Measurements from ENCODE around the gene GINM1.

The GINM1 gene

GRCh38 chr6:149565527-149566409 is at the start of gene GINM1:
Gene GINM1 (plus strand): TSS chr6:149566375. CDS start chr6:149566415, 40 bp downstream.
- DNase-seq = peak; percentile 81

GRCh38 chr6:149529650-149530049 is 36.5 kb upstream of the GINM1 start:
- no peak for DNase-seq

DNA sequence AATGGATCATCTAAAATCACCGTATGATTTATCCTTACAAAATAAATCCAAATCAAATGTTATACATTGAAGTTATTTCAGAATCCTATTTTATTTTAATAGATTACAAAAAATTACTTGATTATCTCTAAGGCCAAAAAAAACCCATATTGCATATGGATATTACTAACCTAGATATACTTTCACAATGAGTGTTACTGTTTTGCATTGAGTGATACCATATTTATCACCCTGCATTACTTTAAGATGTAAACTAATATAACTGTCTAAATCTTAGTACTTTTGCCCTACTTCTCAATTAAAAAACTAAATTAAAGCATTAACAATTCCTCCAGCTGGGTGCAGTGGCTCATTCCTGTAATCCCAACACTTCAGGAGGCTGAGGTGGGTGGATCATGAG is 31.4 kb upstream of the GINM1 start:
- DNase-seq = no peak

- DNase-seq = no peak
These were observed 25.0 kb upstream of the GINM1 start for GRCh38 chr6:149541139-149541538.

GRCh38 chr6:149544646-149545257 is 21.4 kb upstream of the GINM1 start:
- no peak for DNase-seq

GRCh38 chr6:149545258-149545753 is 20.9 kb upstream of the GINM1 start:
- no peak for DNase-seq

DNA sequence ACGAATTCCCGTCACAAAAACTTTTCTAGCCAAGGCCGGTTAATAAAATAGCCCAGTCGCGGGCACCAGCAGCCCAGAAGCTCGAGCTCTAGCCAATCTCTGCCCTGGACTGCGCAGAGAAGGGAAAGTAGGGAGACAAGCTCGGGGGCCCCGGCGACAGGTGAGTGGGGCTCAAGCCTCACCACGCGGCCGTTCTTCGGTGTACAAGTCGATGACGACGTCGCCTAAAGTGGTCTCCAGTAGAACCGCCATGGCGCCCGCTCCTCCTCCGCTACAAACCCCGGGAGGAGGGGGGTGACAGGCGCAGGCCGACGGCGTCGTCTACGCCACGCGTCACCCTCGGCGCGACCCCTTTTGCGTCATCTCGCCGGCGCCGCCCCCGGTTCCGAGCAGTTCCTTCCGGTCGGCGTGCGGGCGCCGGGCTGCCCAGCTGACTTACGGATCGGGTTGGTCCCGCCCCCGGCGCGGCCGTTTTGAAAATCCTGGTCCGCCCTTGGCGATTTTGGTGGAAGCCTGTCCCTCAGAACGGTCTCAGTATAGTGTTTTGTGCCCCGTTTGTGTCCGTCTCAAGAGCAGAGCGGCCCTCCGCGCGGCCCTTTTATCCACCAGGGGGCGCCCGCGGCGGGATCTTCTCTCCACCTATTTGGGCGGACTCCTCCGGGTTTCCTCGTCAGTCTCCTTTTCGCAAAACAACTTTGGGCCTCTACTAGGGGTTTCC is 20.3 kb upstream of the GINM1 start, which contains the start of gene PPIL4:
Gene PPIL4, minus strand, starts transcription at position 290 of the 718 bp plus-strand sequence. Its CDS starts 38 bp downstream, at position 252.
- peak; percentile 99 for DNase-seq

DNA sequence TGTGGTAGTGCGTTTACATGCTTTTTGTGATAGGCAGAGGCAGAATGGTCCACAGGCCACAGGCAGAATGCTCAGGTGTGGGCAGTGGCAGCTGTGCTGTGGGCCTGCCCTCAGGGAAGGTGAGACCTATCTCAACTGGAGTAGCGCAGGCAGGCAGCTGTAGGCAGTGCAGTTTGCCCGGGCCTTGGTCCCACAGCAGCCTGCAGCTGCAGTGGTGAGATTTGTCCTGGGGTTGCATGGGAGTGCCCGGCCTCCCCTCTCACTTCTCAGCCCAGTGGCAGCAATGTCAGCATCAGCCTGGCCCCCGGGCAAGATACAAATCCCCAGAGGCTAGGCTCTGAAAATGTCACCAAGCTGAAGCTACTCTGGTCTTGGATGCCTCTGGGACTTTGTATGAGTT is 14.3 kb upstream of the GINM1 start:
- DNase-seq = no peak

DNA sequence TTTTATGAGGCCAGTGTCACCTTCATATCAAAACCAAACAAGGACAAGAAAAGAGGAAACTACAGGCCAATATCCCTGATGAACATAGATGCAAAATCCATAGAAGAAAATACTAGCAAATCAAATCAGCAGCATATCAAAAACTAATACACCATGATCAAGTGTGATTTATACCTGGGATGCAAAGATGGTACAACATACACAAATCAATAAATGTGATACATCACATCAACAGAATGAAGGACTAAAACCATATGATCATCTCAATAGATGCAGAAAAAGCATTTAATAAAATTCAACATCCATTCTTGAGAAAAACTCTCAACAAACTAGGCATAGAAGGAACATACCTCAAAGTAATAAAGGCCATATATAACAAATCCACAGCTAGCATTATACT is 8.1 kb upstream of the GINM1 start:
- no peak for DNase-seq

DNA sequence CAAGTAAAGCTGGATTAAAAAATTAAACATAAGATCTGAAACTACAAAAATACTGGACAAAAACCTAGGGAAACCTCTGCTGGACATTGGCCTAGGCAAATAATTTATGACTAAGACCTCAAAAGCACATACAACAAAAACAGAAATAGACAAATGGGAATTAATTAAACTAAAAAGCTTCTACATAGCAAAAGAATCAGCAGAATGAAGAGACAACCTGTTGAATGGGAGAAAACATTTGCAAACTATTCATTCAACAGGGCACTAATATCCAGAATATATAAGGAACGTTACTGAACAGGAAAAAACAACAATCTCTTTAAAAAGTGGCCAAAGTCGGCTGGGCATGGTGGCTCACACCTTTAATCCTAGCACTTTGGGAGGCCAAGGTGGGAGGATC is 6.8 kb upstream of the GINM1 start:
- no peak for DNase-seq

DNA sequence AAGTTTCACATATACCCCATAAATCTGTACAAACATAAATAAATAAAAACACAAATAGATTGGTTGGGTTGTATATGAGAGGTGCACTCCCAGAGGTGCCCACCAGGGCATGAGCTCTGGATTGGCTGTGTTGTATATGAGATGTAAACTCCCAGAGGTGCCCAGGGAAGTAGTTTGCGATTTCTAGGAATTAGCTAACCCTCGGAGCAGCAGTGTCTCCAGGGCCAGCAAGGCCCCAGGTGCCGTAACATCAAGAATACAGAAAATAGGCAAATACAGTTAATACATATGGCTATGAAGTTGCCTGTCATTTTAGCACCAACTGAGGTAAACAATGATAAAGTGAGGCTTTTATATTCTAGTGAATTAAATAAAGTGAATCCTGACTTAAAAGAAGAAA is 5.4 kb upstream of the GINM1 start:
- DNase-seq = no peak

DNA sequence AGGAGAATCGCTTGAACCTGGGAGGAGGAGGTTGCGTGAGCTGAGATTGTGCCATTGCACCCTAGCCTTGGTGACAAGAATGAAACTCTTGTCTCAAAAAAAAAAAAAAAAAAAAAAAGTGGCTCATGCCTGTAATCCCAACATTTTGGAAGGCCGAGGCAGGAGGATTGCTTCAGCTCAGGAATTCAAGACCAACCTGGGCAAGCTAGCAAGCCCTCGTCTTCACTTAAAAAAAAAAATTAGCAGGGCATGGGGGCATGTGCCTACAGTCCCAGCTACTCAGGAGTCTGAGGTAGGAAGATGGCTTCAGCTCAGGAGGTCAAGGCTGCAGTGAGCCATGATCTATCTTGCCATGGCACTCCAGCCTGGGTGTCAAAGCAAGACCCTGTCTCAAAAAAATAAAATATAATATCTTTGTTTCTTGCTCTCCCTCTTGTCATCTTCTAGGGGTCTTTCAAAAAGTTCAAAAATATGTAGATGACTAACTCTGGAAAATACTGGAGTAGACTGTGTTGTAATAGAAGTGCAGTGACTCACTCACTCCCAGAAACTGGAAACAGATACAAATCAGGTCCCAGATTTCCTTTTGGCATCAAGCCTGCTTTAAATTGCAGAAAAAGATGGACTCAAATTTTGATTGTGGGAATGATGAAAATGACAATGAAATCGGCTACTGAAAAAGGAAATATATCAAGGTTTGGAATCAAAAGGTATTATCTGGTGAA is 2.8 kb upstream of the GINM1 start:
- DNase-seq = no peak

DNA sequence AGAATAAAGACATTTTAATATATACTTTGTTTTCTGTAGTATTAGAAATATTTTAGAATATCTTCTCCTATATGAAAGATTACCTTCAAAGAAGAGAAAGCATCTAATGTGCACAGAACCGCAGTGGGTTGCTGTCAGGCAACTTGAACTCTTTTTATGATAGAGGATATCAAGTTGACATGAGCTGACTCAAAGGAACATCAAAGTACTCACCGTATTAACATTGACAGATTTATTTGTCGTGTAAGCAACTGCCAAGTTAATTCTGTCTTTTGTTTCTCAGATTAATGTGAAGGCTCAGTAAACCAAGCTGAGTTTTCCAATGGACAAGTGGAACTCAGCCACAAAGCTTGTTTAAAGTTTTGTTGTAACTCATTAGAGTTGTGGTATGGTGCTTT is 2.2 kb upstream of the GINM1 start:
- DNase-seq = no peak

DNA sequence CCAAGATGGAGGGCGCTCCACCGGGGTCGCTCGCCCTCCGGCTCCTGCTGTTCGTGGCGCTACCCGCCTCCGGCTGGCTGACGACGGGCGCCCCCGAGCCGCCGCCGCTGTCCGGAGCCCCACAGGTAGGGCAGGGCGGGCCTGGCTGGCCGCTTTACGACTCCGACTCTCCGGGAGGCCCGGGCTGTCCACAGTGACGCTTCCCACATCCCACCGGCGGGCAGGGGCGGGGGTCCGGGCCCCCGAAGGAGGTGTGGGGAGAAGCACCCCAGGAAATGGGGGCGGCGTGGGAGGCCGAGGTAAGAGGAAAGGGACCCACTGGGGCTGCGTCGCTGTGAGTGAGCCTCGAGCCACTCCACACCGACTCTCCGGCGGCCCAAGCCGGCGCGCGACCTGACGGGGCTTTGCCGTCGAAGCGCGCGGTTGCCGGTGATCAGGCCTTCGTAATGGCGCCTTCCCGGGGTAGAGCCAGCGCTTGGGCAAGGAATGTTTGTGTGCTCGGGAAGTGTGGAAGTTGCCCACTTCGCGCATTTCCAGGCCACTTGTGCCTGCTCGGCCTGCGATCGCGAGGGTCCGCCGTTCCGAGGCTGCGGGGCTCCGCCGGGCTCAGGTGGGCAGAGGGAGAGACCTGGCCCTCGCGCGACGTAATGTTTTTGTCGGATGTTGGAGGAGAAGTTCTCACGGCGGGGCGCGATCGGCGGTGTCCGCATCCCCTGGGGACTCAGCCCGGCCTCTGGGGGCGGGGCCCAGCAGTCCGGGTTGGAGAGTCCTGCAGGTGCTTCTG is 427 bp downstream of the GINM1 start:
- DNase-seq = peak; percentile 93

- DNase-seq = no peak
These were observed 1.0 kb downstream of the GINM1 start for GRCh38 chr6:149567194-149567586.

- DNase-seq = no peak
These were observed 1.9 kb downstream of the GINM1 start for GRCh38 chr6:149567945-149568585.

- DNase-seq = no peak
These were observed 14.7 kb downstream of the GINM1 start for GRCh38 chr6:149580880-149581279.

DNA sequence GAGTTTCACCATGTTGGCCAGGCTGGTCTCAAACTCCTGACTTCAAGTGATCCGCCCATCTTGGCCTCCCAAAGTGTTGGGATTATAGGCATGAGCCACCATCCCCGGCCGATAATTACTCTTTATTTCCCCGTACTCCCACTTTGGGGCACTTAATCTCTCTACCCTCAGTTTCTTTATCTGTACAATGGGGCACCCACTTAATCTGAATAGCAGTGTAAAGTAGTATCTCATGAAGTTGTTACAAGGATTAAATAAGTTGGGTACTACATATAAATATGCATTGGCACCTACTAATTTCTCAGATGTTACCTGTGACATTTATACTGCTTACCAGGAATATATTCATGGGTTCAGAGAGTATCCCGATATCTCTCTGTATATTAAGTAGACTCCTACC is 15.2 kb downstream of the GINM1 start:
- DNase-seq = no peak

GRCh38 chr6:149586149-149586548 is 20.0 kb downstream of the GINM1 start:
- no peak for DNase-seq

- no peak for DNase-seq
These were observed 26.8 kb downstream of the GINM1 start for GRCh38 chr6:149592983-149593382.

DNA sequence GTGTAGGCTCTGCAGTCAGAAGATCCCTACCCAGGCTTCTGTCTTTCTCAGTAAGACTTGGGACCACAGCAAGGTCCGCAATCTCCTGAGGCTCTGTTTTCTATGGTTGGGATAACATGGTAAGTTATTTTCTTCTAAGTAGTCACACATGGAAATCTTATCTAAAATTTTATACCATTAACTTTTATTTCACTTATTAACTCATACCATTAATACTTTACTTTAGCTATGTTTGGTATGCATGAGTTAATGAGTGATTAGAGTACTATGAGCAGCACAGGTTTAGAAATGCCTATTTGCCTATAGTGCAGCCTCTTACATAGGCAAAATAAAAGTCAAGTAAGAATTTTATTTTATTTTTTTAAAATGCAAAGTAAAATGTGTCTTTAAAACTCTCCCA is 27.2 kb downstream of the GINM1 start:
- no peak for DNase-seq

Measured in retina (tissue), 1 donor.